K562 (cell line): ENCODE measurements around the gene CENPN. TPM values are rescaled to one million over a fixed set of nuclear protein-coding genes. Genes with fewer than 3 reads are reported as not detected.

Experiments used
- ATAC-seq: fragments of 200-7000 bp; cut with Tn5 transposase; 3 replicates; pipeline ENCODE4 v1.9.1; 2020; ENCODE audit warnings: moderate library complexity
- BruUV-seq: library from RNA; stranded (reverse); fragments of 400-500 nt; replicated peaks from 2 replicates; lab custom pipeline; 2021; lab: Mats Ljungman, UMichigan
- CTCF ChIA-PET: fragments of 300-600 bp; formaldehyde crosslinking; extraction: SDS; loops from one replicate; lab custom pipeline; 2021; ENCODE audit warnings: low intra/inter-chr PET ratio; lab: Yijun Ruan, JAX
- POLR2A ChIA-PET: fragments of 300-600, 350-650 bp; sonication (Branson Sonifier 250); formaldehyde crosslinking; extraction: SDS; loops from one replicate; lab custom pipeline; 2021; ENCODE audit warnings: antibody characterized with exemption, inconsistent platforms; lab: Yijun Ruan, JAX
- DNase-seq, 4 experiments: peaks; one replicate each; pipeline versions ENCODE4 v3.0.0 to v3.0.0-alpha.2; 2011 to 2018; ENCODE audit warnings: low spot score in 3 of 4, mixed read lengths in 3 of 4; ENCODE audit errors: extremely low read depth in 1 of 4
- FAIRE-seq: peaks from 2 replicates; lab custom pipeline; 2011; peaks lifted over from hg19 to GRCh38; lab: Jason Lieb, UNC
- H2AFZ ChIP-seq: 2 replicates; pipeline ENCODE4 v1.6.0; 2011; ENCODE audit warnings: low read depth, low read length, control low read depth, inconsistent platforms
- H3K27ac ChIP-seq: fragments of 200-600 bp; 3 replicates; pipeline ENCODE4 v1.8.0; 2011; ENCODE audit warnings: low read depth, mild to moderate bottlenecking, control low read depth, inconsistent platforms, low read length, moderate library complexity, mixed read lengths; ENCODE audit errors: extremely low read depth
- H3K27me3 ChIP-seq, 2 experiments: fragments of 300-600 bp in 1 of 2; 2 replicates in 1 of 2; 3 replicates in 1 of 2; pipeline versions ENCODE4 v1.6.0 to v1.8.0; 2011; ENCODE audit warnings: inconsistent platforms in 2 of 2, low read length in 2 of 2, mild to moderate bottlenecking in 1 of 2, mixed read lengths in 1 of 2, moderate library complexity in 1 of 2; ENCODE audit not compliant: control insufficient read depth in 2 of 2, insufficient read depth in 2 of 2
- H3K36me3 ChIP-seq: fragments of 300-600 bp; 3 replicates; pipeline ENCODE4 v1.8.0; 2011; ENCODE audit warnings: mild to moderate bottlenecking, low read length, inconsistent platforms; ENCODE audit not compliant: control insufficient read depth, insufficient read depth
- H3K4me1 ChIP-seq, 2 experiments: fragments of 200-600 bp in 1 of 2; replicated peaks in 1 of 2; 2 replicates in 1 of 2; 3 replicates in 1 of 2; pipeline versions ENCODE4 v1.5.1 to v1.8.0; 2011; ENCODE audit warnings: inconsistent platforms in 2 of 2, low read length in 2 of 2, mild to moderate bottlenecking in 1 of 2, mixed read lengths in 1 of 2, moderate library complexity in 1 of 2; ENCODE audit not compliant: control insufficient read depth in 2 of 2, insufficient read depth in 2 of 2
- H3K4me2 ChIP-seq: 2 replicates; pipeline ENCODE4 v1.6.1; 2011; ENCODE audit warnings: low read length, control low read depth, inconsistent platforms, mixed read lengths; ENCODE audit not compliant: insufficient read depth
- H3K4me3 ChIP-seq: fragments of 200-600 bp; sonication (generic), shearing (Covaris generic); 2 replicates; pipeline ENCODE4 v1.5.1; 2016; ENCODE audit warnings: control low read depth, inconsistent platforms
- H3K79me2 ChIP-seq: fragments of 200-600 bp; 3 replicates; pipeline ENCODE4 v1.8.0; 2011; ENCODE audit warnings: low read length, inconsistent platforms; ENCODE audit not compliant: control insufficient read depth, insufficient read depth
- H3K9ac ChIP-seq, 2 experiments: 2 replicates each; pipeline versions ENCODE4 v1.6.0 to v1.6.1; 2011; ENCODE audit warnings: low read depth in 2 of 2, low read length in 2 of 2, control low read depth in 1 of 2, inconsistent platforms in 1 of 2, mild to moderate bottlenecking in 1 of 2, mixed read lengths in 1 of 2; ENCODE audit not compliant: insufficient read depth in 1 of 2
- H3K9me1 ChIP-seq: one replicate; pipeline ENCODE4 v1.6.0; 2011; ENCODE audit warnings: inconsistent platforms, mild to moderate bottlenecking, low read length, moderate library complexity; ENCODE audit not compliant: control insufficient read depth, insufficient read depth
- H3K9me3 ChIP-seq: replicated peaks from 2 replicates; pipeline ENCODE4 v1.5.1; 2011; ENCODE audit warnings: low read depth, low read length, inconsistent platforms; ENCODE audit not compliant: control insufficient read depth, insufficient read depth
- H4K20me1 ChIP-seq: replicated peaks from 2 replicates; pipeline ENCODE4 v1.6.1; 2011; ENCODE audit warnings: low read length, inconsistent platforms, mixed read lengths; ENCODE audit not compliant: control insufficient read depth, insufficient read depth
- FOXO4 ChIP-seq: fragments of 450-650 bp; formaldehyde crosslinking; IDR thresholded peaks from 2 replicates; pipeline ENCODE4 v1.4.0; 2020; ENCODE audit warnings: mild to moderate bottlenecking, moderate library complexity
- ID3 ChIP-seq, 2 experiments: fragments of 250-450 bp in 1 of 2; fragments of 450-650 bp in 1 of 2; sonication (Bioruptor Pico) in 1 of 2; IDR thresholded peaks; 2 replicates each; pipeline versions ENCODE4 v1.6.1 to v1.8.0; 2016 to 2021; ENCODE audit warnings: mild to moderate bottlenecking in 2 of 2, moderate library complexity in 2 of 2, missing compliant biosample characterization in 1 of 2, missing genetic modification characterization in 1 of 2
- JUND ChIP-seq, 2 experiments: IDR thresholded peaks; 2 replicates in 1 of 2; 3 replicates in 1 of 2; pipeline ENCODE4 v1.6.1; 2011; ENCODE audit warnings: borderline replicate concordance in 2 of 2, low read depth in 2 of 2, low read length in 2 of 2, improper control_type of control experiment in 1 of 2, missing biosample characterization in 1 of 2, missing genetic modification characterization in 1 of 2, missing genetic modification reagents in 1 of 2
- KLF6 ChIP-seq: fragments of 250-450 bp; sonication (Bioruptor Pico); IDR thresholded peaks from 2 replicates; pipeline ENCODE4 v1.4.0; 2020; ENCODE audit warnings: mild to moderate bottlenecking, moderate library complexity, borderline replicate concordance
- RBM39 ChIP-seq: fragments of 200-400 bp; formaldehyde crosslinking; optimal IDR thresholded peaks from 2 replicates; pipeline ENCODE3; 2018; ENCODE audit warnings: low read depth, low read length
- RHOXF2B ChIP-seq: fragments of 250-450 bp; sonication (Bioruptor Pico); conservative IDR thresholded peaks from 2 replicates; pipeline ENCODE4 v1.5.1; 2021
- TSC22D4 ChIP-seq: fragments of 450-650 bp; IDR thresholded peaks from 2 replicates; pipeline ENCODE4 v1.6.1; 2016; ENCODE audit warnings: missing genetic modification characterization, missing biosample characterization, control low read depth
- YY1 ChIP-seq, 3 experiments: IDR thresholded peaks; 2 replicates each; pipeline ENCODE4 v1.6.1; 2011; ENCODE audit warnings: low read length in 2 of 3, mild to moderate bottlenecking in 2 of 3, moderate library complexity in 2 of 3, borderline replicate concordance in 1 of 3, control low read depth in 1 of 3, low read depth in 1 of 3; ENCODE audit not compliant: insufficient read depth in 3 of 3, insufficient replicate concordance in 2 of 3, control insufficient read depth in 1 of 3, insufficient read length in 1 of 3; ENCODE audit errors: extremely low read depth in 1 of 3
- ZC3H11A ChIP-seq: IDR thresholded peaks from 2 replicates; pipeline ENCODE4 v1.6.1; 2012; ENCODE audit warnings: low read depth, low read length, improper control_type of control experiment
- ZKSCAN3 ChIP-seq: fragments of 250-450 bp; sonication (Bioruptor Pico); IDR thresholded peaks from 2 replicates; pipeline ENCODE4 v1.4.0; 2020
- ZNF124 ChIP-seq: sonication (generic); formaldehyde crosslinking; IDR thresholded peaks from 2 replicates; pipeline ENCODE4 v1.8.1; 2022; ENCODE audit warnings: missing genetic modification reagents
- WGBS: fragments of 100-300 bp; shearing (Covaris generic); methylation state at CpG from one replicate; pipeline ENCODE4 v1.1.6; 2016; ENCODE audit warnings: low coverage, mixed read lengths; ENCODE audit not compliant: insufficient coverage; ENCODE audit errors: missing lambda C conversion rate; 5-methylcytosine and 5-hydroxymethylcytosine counted together
- in situ Hi-C: fragments of 300-500 bp; cut with MboI; formaldehyde crosslinking; loops from 4 replicates; pipeline ENCODE4 v1.15.0; 2018; ENCODE audit warnings: inconsistent platforms, mixed read lengths
- intact Hi-C: fragments of 100-400 bp; cut with micrococcal nuclease; formaldehyde crosslinking; loops from 2 replicates; pipeline ENCODE4 v1.14.2; 2022
- polyA plus RNA-seq, 8 experiments: library from polyadenylated mRNA; depleted of rRNA in 4 of 8; stranded (reverse) in 5 of 8; unstranded in 3 of 8; fragments of >200 nt; fragmentation: Nextera tagmentation in 2 of 8; fragmentation: Illumina TruSeq in 1 of 8; extraction: Ambion mirVana in 2 of 8; extraction: Trizol in 1 of 8; gene quantifications; 2 replicates each; pipeline versions ENCODE4 v1.2.1 to v1.2.3, GENCODE V29; 2011 to 2014; ENCODE audit warnings: inconsistent platforms in 1 of 8, missing spikeins in 1 of 8
- total RNA-seq, 7 experiments: library from RNA; depleted of rRNA in 6 of 7; stranded (reverse); fragments of >200 nt in 6 of 7; fragmentation: Illumina TruSeq in 2 of 7; extraction: Trizol in 2 of 7; gene quantifications; 2 replicates each; pipeline versions ENCODE4 v1.2.1 to v1.2.3, GENCODE V29; 2011 to 2021; ENCODE audit warnings: low replicate concordance in 1 of 7
- TF ChIP-seq, protein P1 (sequence below): sonication (generic); formaldehyde crosslinking; IDR thresholded peaks from 2 replicates; pipeline ENCODE4 v1.8.0; 2022; ENCODE audit warnings: mild to moderate bottlenecking, missing genetic modification reagents

CENPN gene
- total and polyA plus RNA-seq, 9 of the 15 experiments (the other 6 are each of a cell fraction or from before 2014, with no cell fraction given) = 92.3 to 384 (median 140) TPM

GRCh38 chr16:80981103-80981502 lies 25.9 kb upstream of the CENPN start (continued):
- no peak for TF ChIP-seq FOXO4 (CRISPR knock-in tag)
- TF ChIP-seq, protein P1, sequence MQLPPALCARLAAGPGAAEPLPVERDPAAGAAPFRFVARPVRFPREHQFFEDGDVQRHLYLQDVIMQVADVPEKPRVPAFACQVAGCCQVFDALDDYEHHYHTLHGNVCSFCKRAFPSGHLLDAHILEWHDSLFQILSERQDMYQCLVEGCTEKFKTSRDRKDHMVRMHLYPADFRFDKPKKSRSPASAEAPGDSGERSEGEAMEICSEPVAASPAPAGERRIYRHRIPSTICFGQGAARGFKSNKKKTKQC (CRISPR knock-in tag) = no peak
- TF ChIP-seq RHOXF2B (CRISPR knock-in tag) = no peak
- TF ChIP-seq KLF6 (CRISPR knock-in tag) = no peak

- Histone ChIP-seq H2AFZ (no peak overlapping the region), H3K4me3 (no peak overlapping the region), H3K9me3 (no peaks in the 10 kb centered on the region), H3K9ac (no peak overlapping the region), H3K79me2 (peaks cover 40% of the 10 kb centered on the region)
- POLR2A ChIA-PET = no interaction called here
- 73% methylated on average over 4 of the region's 4 CpGs for WGBS
- CTCF ChIA-PET = no interaction called here
- ATAC-seq = no peak
- no peak for DNase-seq
- TF ChIP-seq YY1 (IDR thresholded peaks at IDR 0.05; ENCODE audit: borderline replicate concordance in 1 of 3, control insufficient read depth in 1 of 3, extremely low read depth in 1 of 3, insufficient read depth in 3 of 3, insufficient read length in 1 of 3, insufficient replicate concordance in 2 of 3, low read depth in 1 of 3, low read length in 2 of 3) (no peak), ZC3H11A (no peak), ZNF124 (CRISPR knock-in tag) (no peak), TSC22D4 (tag) (no peak), ID3 (CRISPR knock-in tag; IDR thresholded peaks at IDR 0.05) (no peak), ID3 (tag; IDR thresholded peaks at IDR 0.05) (no peak), RBM39 (no peak), JUND (IDR thresholded peaks at IDR 0.05; ENCODE audit: borderline replicate concordance, low read depth, low read length) (no peak), JUND (tag; IDR thresholded peaks at IDR 0.05; ENCODE audit: borderline replicate concordance, low read depth, low read length) (no peak), ZKSCAN3 (CRISPR knock-in tag) (no peak)
- TF ChIP-seq, all 486 proteins: peak for 0
- in situ Hi-C loops (no loop called here), intact Hi-C loops (no loop called here)
- Histone ChIP-seq H3K36me3 (peaks cover 45% of the 10 kb centered on the region; the same call in 2 of the 3 replicates), H3K9me1 (no peaks in the 10 kb centered on the region), H3K27ac (no peak overlapping the region), H4K20me1 (peaks cover 11% of the 10 kb centered on the region; the same call in 1 of the 2 replicates), H3K27me3 (no peaks in the 10 kb centered on the region), H3K4me2 (no peak overlapping the region), H3K4me1 (no peaks in the 10 kb centered on the region)
- no TSS peak for BruUV-seq
- FAIRE-seq = no peak
Observed at GRCh38 chr16:80982646-80983045, 24.4 kb upstream of the CENPN start.
